Panc1 (cell line): Measurements from ENCODE around the gene ZFYVE28. TPM values are rescaled to one million over a fixed set of nuclear protein-coding genes. Genes with fewer than 3 reads are reported as not detected.

ENCODE experiments used
- ATAC-seq: fragments of 200-7000 bp; cut with Tn5 transposase; 2 replicates; pipeline ENCODE4 v1.9.1; 2020; ENCODE audit warnings: mild to moderate bottlenecking, moderate library complexity
- BruUV-seq: library from RNA; stranded (reverse); fragments of 400-500 nt; replicated peaks from 2 replicates; lab custom pipeline; 2021; lab: Mats Ljungman, UMichigan
- CTCF ChIA-PET: fragments of 300-600 bp; sonication (Branson Sonifier 250); formaldehyde crosslinking; loops from one replicate; lab custom pipeline; 2022; ENCODE audit warnings: antibody characterized with exemption; lab: Charles Lee
- POLR2A ChIA-PET: fragments of 300-600 bp; sonication (Branson Sonifier 250); formaldehyde crosslinking; loops from one replicate; lab custom pipeline; 2022; ENCODE audit warnings: antibody characterized with exemption; lab: Charles Lee
- DNase-seq: peaks from one replicate; pipeline ENCODE4 v3.0.0-alpha.2; 2010; ENCODE audit warnings: low read depth, low spot score
- H3K27ac ChIP-seq: 2 replicates; pipeline ENCODE4 v1.5.1; 2011; ENCODE audit warnings: mild to moderate bottlenecking, low read length, inconsistent platforms
- H3K27me3 ChIP-seq: fragments of 200-500 bp; sonication (Bioruptor generic); 2 replicates; pipeline ENCODE4 v1.6.0; 2014; ENCODE audit warnings: low read length, inconsistent platforms; ENCODE audit not compliant: control insufficient read depth, insufficient read depth
- H3K36me3 ChIP-seq: fragments of 200-500 bp; sonication (Bioruptor generic); 2 replicates; pipeline ENCODE4 v1.5.1; 2014; ENCODE audit warnings: inconsistent platforms, mild to moderate bottlenecking, low read length, moderate library complexity; ENCODE audit not compliant: control insufficient read depth, insufficient read depth
- H3K4me1 ChIP-seq: 2 replicates; pipeline ENCODE4 v1.5.1; 2011; ENCODE audit warnings: inconsistent platforms, mild to moderate bottlenecking, low read length, moderate library complexity; ENCODE audit not compliant: control insufficient read depth, insufficient read depth
- H3K4me3 ChIP-seq, 2 experiments: 2 replicates each; pipeline ENCODE4 v1.5.1; 2011 to 2012; ENCODE audit warnings: low read depth in 2 of 2, low read length in 2 of 2, mild to moderate bottlenecking in 2 of 2, inconsistent platforms in 1 of 2, moderate library complexity in 1 of 2
- H3K9me3 ChIP-seq: fragments of 200-500 bp; sonication (Bioruptor generic); 2 replicates; pipeline ENCODE4 v1.5.1; 2014; ENCODE audit warnings: low read depth, mild to moderate bottlenecking, inconsistent platforms, low read length, moderate library complexity; ENCODE audit not compliant: control insufficient read depth, insufficient read depth
- POLR2AphosphoS5 ChIP-seq: IDR thresholded peaks from 2 replicates; pipeline ENCODE4 v1.6.1; 2012; ENCODE audit warnings: mild to moderate bottlenecking, low read depth, low read length, moderate library complexity
- REST ChIP-seq, 2 experiments: IDR thresholded peaks; 2 replicates each; pipeline ENCODE4 v1.6.1; 2011 to 2012; ENCODE audit warnings: low read depth in 2 of 2, control low read depth in 1 of 2, low read length in 1 of 2, mild to moderate bottlenecking in 1 of 2, moderate library complexity in 1 of 2; ENCODE audit not compliant: insufficient read depth in 1 of 2
- SIN3A ChIP-seq: IDR thresholded peaks from 2 replicates; pipeline ENCODE4 v1.6.1; 2012; ENCODE audit warnings: low read depth, mild to moderate bottlenecking, low read length, moderate library complexity, borderline replicate concordance; ENCODE audit not compliant: insufficient read depth
- TCF7L2 ChIP-seq: IDR thresholded peaks from 2 replicates; pipeline ENCODE4 v1.6.1; 2011; ENCODE audit warnings: mild to moderate bottlenecking, low read depth, low read length, inconsistent platforms
- in situ Hi-C: cut with HindIII; loops from 2 replicates; pipeline ENCODE4 v1.10.0; 2016; ENCODE audit warnings: low sequenced_read_pairs, low pct_unique_long_range_greater_than_20kb
- intact Hi-C: fragments of 100-400 bp; cut with micrococcal nuclease; formaldehyde crosslinking; loops from one replicate; pipeline ENCODE4 v1.10.0; 2022; ENCODE audit not compliant: unreplicated experiment
- total RNA-seq: library from RNA; stranded (reverse); gene quantifications from one replicate; pipeline ENCODE4 v1.2.1, GENCODE V29; 2021; ENCODE audit not compliant: unreplicated experiment
- TF ChIP-seq, protein P1 (sequence below): fragments of 450-650 bp; IDR thresholded peaks from 2 replicates; pipeline ENCODE4 v1.5.1; 2017; ENCODE audit warnings: mild to moderate bottlenecking

The ZFYVE28 gene
- total RNA-seq, 1 experiment from 2014 or later, result 11.9 TPM

GRCh38 chr4:2393353-2394270, 24.8 kb downstream of the ZFYVE28 start:
- DNase-seq (no peak), ATAC-seq (no peak)
- no peak overlapping the region for H3K4me3 ChIP-seq
- intact Hi-C loops, result no loop called here
- H3K27ac ChIP-seq, result no peak overlapping the region
- CTCF ChIA-PET, result no interaction called here
- POLR2A ChIA-PET, result no interaction called here
- H3K4me1 ChIP-seq, result no peaks in the 10 kb centered on the region
- no peaks in the 10 kb centered on the region for H3K9me3 ChIP-seq
- TF ChIP-seq, protein P1, sequence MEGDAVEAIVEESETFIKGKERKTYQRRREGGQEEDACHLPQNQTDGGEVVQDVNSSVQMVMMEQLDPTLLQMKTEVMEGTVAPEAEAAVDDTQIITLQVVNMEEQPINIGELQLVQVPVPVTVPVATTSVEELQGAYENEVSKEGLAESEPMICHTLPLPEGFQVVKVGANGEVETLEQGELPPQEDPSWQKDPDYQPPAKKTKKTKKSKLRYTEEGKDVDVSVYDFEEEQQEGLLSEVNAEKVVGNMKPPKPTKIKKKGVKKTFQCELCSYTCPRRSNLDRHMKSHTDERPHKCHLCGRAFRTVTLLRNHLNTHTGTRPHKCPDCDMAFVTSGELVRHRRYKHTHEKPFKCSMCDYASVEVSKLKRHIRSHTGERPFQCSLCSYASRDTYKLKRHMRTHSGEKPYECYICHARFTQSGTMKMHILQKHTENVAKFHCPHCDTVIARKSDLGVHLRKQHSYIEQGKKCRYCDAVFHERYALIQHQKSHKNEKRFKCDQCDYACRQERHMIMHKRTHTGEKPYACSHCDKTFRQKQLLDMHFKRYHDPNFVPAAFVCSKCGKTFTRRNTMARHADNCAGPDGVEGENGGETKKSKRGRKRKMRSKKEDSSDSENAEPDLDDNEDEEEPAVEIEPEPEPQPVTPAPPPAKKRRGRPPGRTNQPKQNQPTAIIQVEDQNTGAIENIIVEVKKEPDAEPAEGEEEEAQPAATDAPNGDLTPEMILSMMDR, result no peak
- TF ChIP-seq REST (IDR thresholded peaks at IDR 0.05; ENCODE audit: insufficient read depth in 1 of 2, low read depth in 2 of 2, low read length in 1 of 2), result no peak
- no peak for TF ChIP-seq SIN3A
- no peaks in the 10 kb centered on the region for H3K27me3 ChIP-seq
- in situ Hi-C loops, result no loop called here
- H3K36me3 ChIP-seq, result no peaks in the 10 kb centered on the region
- no TSS peak for BruUV-seq

- ATAC-seq, result no peak
- BruUV-seq, result no TSS peak
- in situ Hi-C loops, result no loop called here
These were observed 27.5 kb downstream of the ZFYVE28 start for GRCh38 chr4:2390784-2391421.

More at GRCh38 chr4:2390784-2391421, 27.5 kb downstream of the ZFYVE28 start:
- no peaks in the 10 kb centered on the region for H3K27me3 ChIP-seq
- H3K4me3 ChIP-seq, result no peak overlapping the region
- ChIA-PET POLR2A (no interaction called here), CTCF (no interaction called here)
- TF ChIP-seq SIN3A (no peak), POLR2AphosphoS5 (no peak), TCF7L2 (no peak), REST (IDR thresholded peaks at IDR 0.05; ENCODE audit: insufficient read depth in 1 of 2, low read depth in 2 of 2, low read length in 1 of 2) (no peak)
- TF ChIP-seq, protein P1, result no peak
- H3K9me3 ChIP-seq, result no peaks in the 10 kb centered on the region
- no peak for DNase-seq
- no peaks in the 10 kb centered on the region for H3K4me1 ChIP-seq
- intact Hi-C loops, result no loop called here
- H3K27ac ChIP-seq, result no peak overlapping the region
- no peaks in the 10 kb centered on the region for H3K36me3 ChIP-seq
